ENCODE measurements around the gene BCAS1. TPM values are rescaled to one million over a fixed set of nuclear protein-coding genes. Genes with fewer than 3 reads are reported as not detected.
"Not testable (repeated sequence)": the region's sequence is repeated elsewhere in the genome, so short reads cannot be mapped to it uniquely, and the experiment has no call there.

BCAS1 gene
- total RNA-seq, 2 experiments from 2014 or later: 0.05 TPM; not detected in 1

- no peak for DNase-seq
- Mint-ChIP-seq H3K27ac (no peak overlapping the region), H3K36me3 (ENCODE audit: low read depth) (no peaks in the 10 kb centered on the region), H3K9me3 (no peaks in the 10 kb centered on the region), H3K4me3 (no peak overlapping the region), H3K27me3 (ENCODE audit: low read depth) (no peaks in the 10 kb centered on the region), H3K4me1 (ENCODE audit: low read depth) (peaks cover 42% of the 10 kb centered on the region)
- intact Hi-C loops (cut with micrococcal nuclease): loop anchor here (1.0 to 10.0 kb wide), 3 partner anchors 22 to 1694 kb away; no protein-coding TSS in a partner anchor
- CTCF ChIA-PET: interaction anchor here (1.3 to 2.1 kb wide), 5 partner anchors 9 to 361 kb away, joined by 4 to 13 read pairs (median 8); no protein-coding TSS in a partner anchor
Measured at GRCh38 chr20:53938739-53939138, 131.7 kb downstream of the BCAS1 start.

DNA sequence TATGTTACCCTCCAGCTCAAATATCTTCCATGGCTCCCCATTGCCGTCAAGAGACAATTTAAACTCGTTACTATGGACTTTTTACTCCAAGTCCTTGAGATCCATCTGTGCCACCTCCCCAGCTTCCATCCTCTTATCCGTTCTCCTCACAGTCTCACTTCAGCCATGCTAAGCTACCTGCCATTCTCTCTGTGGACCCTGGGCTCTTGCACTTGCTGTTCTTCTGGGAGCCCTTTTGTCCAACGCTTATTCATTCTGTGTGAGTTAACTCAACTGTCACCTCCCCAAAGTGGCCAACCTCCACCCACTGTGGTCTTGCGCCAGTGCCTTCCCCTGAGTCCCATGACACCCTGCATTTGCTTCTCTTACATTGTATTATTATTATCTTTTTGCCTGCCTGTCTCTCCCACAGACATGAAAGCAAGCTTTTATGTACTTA is 132.4 kb downstream of the BCAS1 start:
- Mint-ChIP-seq H3K9me3 (no peaks in the 10 kb centered on the region), H3K36me3 (ENCODE audit: low read depth) (no peaks in the 10 kb centered on the region), H3K4me1 (ENCODE audit: low read depth) (peaks cover 45% of the 10 kb centered on the region), H3K27ac (no peak overlapping the region), H3K4me3 (no peak overlapping the region), H3K27me3 (ENCODE audit: low read depth) (no peaks in the 10 kb centered on the region)
- intact Hi-C loops (cut with micrococcal nuclease): loop anchor here (10.0 kb wide), 2 partner anchors 793 to 1693 kb away; no protein-coding TSS in a partner anchor
- CTCF ChIA-PET: interaction anchor here (0.9 to 1.9 kb wide), 3 partner anchors 262 to 358 kb away, joined by 3 to 6 read pairs (median 3); no protein-coding TSS in a partner anchor
- no peak for DNase-seq

- H3K27ac Mint-ChIP-seq: no peak overlapping the region
- H3K36me3 Mint-ChIP-seq (ENCODE audit: low read depth): no peaks in the 10 kb centered on the region
- CTCF ChIA-PET: interaction anchor here (0.9 to 1.9 kb wide), 3 partner anchors 262 to 358 kb away, joined by 3 to 6 read pairs (median 3); no protein-coding TSS in a partner anchor
- DNase-seq: no peak
- no peak overlapping the region for H3K4me3 Mint-ChIP-seq
- H3K9me3 Mint-ChIP-seq: no peaks in the 10 kb centered on the region
- no peaks in the 10 kb centered on the region for H3K27me3 Mint-ChIP-seq (ENCODE audit: low read depth)
- intact Hi-C loops (cut with micrococcal nuclease): loop anchor here (10.0 kb wide), 2 partner anchors 793 to 1693 kb away; no protein-coding TSS in a partner anchor
- H3K4me1 Mint-ChIP-seq (ENCODE audit: low read depth): peaks cover 45% of the 10 kb centered on the region
Measured at GRCh38 chr20:53937339-53937741, 133.1 kb downstream of the BCAS1 start.

- H3K27me3 Mint-ChIP-seq (ENCODE audit: low read depth): no peaks in the 10 kb centered on the region
- intact Hi-C loops (cut with micrococcal nuclease): loop anchor here (10.0 kb wide), 2 partner anchors 791 to 1691 kb away; no protein-coding TSS in a partner anchor
- no peak for DNase-seq
- peaks cover 43% of the 10 kb centered on the region for H3K4me1 Mint-ChIP-seq (ENCODE audit: low read depth)
- CTCF ChIA-PET: interaction anchor here (0.6 to 2.3 kb wide), 11 partner anchors 9 to 548 kb away, joined by 3 to 10 read pairs (median 5); no protein-coding TSS in a partner anchor
- no peaks in the 10 kb centered on the region for H3K9me3 Mint-ChIP-seq
- H3K27ac Mint-ChIP-seq: peak overlapping the region; percentile 16
- H3K4me3 Mint-ChIP-seq: no peak overlapping the region
- no peaks in the 10 kb centered on the region for H3K36me3 Mint-ChIP-seq (ENCODE audit: low read depth)
Measured at GRCh38 chr20:53935344-53936084, 134.9 kb downstream of the BCAS1 start.

- no peak overlapping the region for H3K4me3 Mint-ChIP-seq
- CTCF ChIA-PET: interaction anchor here (0.7 to 2.3 kb wide), 10 partner anchors 10 to 372 kb away, joined by 3 to 10 read pairs (median 6); no protein-coding TSS in a partner anchor
- H3K4me1 Mint-ChIP-seq (ENCODE audit: low read depth): peaks cover 43% of the 10 kb centered on the region
- peak overlapping the region; percentile 42 for H3K27ac Mint-ChIP-seq
- no peaks in the 10 kb centered on the region for H3K27me3 Mint-ChIP-seq (ENCODE audit: low read depth)
- H3K9me3 Mint-ChIP-seq: no peaks in the 10 kb centered on the region
- no peaks in the 10 kb centered on the region for H3K36me3 Mint-ChIP-seq (ENCODE audit: low read depth)
- DNase-seq: peak; percentile 42
- intact Hi-C loops (cut with micrococcal nuclease): loop anchor here (1.0 to 10.0 kb wide), 4 partner anchors 8 to 1690 kb away; no protein-coding TSS in a partner anchor
Measured at GRCh38 chr20:53934421-53935343, 135.7 kb downstream of the BCAS1 start.

DNA sequence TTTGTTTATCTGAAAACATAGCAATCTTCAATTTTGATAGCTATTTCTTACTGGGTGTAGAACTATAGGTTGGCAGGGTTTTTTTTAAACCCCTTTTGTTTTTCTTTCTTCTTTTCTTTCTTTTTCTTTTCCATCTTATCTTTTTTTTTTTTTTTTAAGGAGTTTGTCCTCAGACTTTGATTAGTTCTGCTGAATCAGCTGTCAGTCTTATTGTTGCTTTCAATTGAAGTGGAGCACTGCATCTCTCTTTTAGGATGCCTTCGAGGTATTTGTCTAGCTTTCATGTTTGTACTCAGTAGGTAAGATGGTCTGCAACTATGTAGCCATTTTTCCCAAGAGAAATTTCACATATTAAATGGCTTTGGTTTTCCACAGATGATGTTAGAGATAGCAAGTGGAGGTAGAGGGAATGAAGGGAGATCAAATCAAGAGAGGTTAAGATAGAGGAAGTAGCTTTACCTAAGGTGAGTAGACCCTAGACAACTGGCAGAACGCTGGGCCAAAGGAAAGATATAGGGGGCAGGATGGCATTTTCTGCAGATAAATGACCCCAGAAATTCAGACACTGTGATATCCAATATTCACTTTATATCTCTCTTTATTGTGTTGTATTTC is 137.1 kb downstream of the BCAS1 start:
- Mint-ChIP-seq H3K27me3 (ENCODE audit: low read depth) (no peaks in the 10 kb centered on the region), H3K9me3 (no peaks in the 10 kb centered on the region), H3K36me3 (ENCODE audit: low read depth) (no peaks in the 10 kb centered on the region), H3K4me3 (no peak overlapping the region), H3K4me1 (ENCODE audit: low read depth) (peaks cover 40% of the 10 kb centered on the region), H3K27ac (no peak overlapping the region)
- CTCF ChIA-PET: interaction anchor here (0.6 to 0.7 kb wide), 2 partner anchors 31 to 861 kb away, joined by 3 to 5 read pairs; no protein-coding TSS in a partner anchor
- intact Hi-C loops (cut with micrococcal nuclease): loop anchor here (10.0 kb wide), 2 partner anchors 789 to 1689 kb away; no protein-coding TSS in a partner anchor
- no peak for DNase-seq

GRCh38 chr20:53932655-53933192 is 137.7 kb downstream of the BCAS1 start:
- not testable (repeated sequence) for DNase-seq; H3K4me3 Mint-ChIP-seq; H3K27me3 Mint-ChIP-seq (ENCODE audit: low read depth); H3K27ac Mint-ChIP-seq; H3K36me3 Mint-ChIP-seq (ENCODE audit: low read depth); H3K9me3 Mint-ChIP-seq
- CTCF ChIA-PET: interaction anchor here (5.2 kb wide), 1 partner anchor 16 kb away, joined by 26 read pairs; no protein-coding TSS in a partner anchor
- H3K4me1 Mint-ChIP-seq (ENCODE audit: low read depth): peaks cover 40% of the 10 kb centered on the region
- intact Hi-C loops (cut with micrococcal nuclease): loop anchor here (10.0 kb wide), 2 partner anchors 788 to 1688 kb away; no protein-coding TSS in a partner anchor

DNA sequence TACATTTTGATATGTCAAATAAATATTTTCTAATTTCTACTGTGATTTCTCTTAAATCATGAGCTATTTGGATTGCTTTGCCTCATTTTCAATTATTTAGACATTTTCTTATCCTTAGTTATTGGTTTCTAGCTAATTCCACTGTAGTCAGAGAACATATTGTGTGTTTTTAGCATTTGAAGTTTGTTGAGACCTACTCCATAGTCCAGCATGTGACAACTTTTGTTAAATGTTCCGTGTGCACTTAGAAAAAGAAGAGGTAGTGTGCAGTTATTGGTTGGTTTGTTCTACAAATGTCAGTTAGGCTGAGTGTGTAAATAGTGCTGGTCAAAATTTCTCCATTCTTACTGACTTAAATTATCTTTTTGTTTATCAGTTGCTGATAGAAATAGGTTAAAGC is 138.8 kb downstream of the BCAS1 start:
- Mint-ChIP-seq H3K27ac (no peak overlapping the region), H3K9me3 (no peaks in the 10 kb centered on the region), H3K4me1 (ENCODE audit: low read depth) (peaks cover 46% of the 10 kb centered on the region), H3K36me3 (ENCODE audit: low read depth) (no peaks in the 10 kb centered on the region), H3K4me3 (no peak overlapping the region), H3K27me3 (ENCODE audit: low read depth) (no peaks in the 10 kb centered on the region)
- intact Hi-C loops (cut with micrococcal nuclease): loop anchor here (10.0 kb wide), 2 partner anchors 787 to 1687 kb away; no protein-coding TSS in a partner anchor
- CTCF ChIA-PET: interaction anchor here (2.1 to 5.2 kb wide), 2 partner anchors 8 to 15 kb away, joined by 8 to 26 read pairs; no protein-coding TSS in a partner anchor
- DNase-seq: no peak

GRCh38 chr20:53930651-53931504 is 139.5 kb downstream of the BCAS1 start:
- no peak for DNase-seq
- Mint-ChIP-seq H3K9me3 (no peaks in the 10 kb centered on the region), H3K27me3 (ENCODE audit: low read depth) (no peaks in the 10 kb centered on the region), H3K4me1 (ENCODE audit: low read depth) (peaks cover 52% of the 10 kb centered on the region), H3K36me3 (ENCODE audit: low read depth) (no peaks in the 10 kb centered on the region), H3K4me3 (no peak overlapping the region), H3K27ac (no peak overlapping the region)
- CTCF ChIA-PET: interaction anchor here (2.1 to 5.2 kb wide), 2 partner anchors 9 to 14 kb away, joined by 8 to 26 read pairs; no protein-coding TSS in a partner anchor
- intact Hi-C loops (cut with micrococcal nuclease): loop anchor here (10.0 kb wide), 2 partner anchors 786 to 1686 kb away; no protein-coding TSS in a partner anchor

DNA sequence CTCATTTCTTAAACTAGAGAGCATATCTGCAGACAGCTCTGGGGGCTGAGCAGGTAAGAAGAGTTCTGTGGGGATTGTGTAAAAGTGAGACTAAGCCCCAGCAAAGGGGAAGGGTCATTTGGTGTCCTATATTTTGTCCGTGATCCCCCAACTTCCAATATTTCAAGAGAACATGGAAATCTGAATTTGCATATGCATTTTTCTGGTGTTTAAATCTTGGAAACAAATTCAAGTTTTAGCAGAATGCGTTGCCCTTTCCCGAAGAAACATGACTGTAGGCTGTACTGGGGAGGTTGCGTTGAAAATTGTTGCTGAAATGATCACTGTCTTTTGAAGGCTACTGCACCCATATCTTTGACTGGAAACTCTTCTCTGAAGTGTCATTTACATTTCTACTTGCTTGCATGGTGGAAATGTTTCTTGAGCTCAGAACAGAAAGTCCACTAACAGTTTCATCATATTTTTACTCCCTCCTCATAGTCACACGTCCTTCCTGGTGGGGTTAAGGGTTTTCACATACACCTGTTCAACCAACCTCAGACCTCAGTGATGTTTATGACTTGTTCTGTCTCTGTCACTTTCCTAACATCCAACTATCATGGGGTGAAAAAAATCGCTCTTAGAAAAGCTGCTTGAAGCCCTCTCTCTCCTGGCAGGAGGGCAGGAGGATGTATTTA is 140.3 kb downstream of the BCAS1 start:
- no peak overlapping the region for H3K4me3 Mint-ChIP-seq
- H3K4me1 Mint-ChIP-seq (ENCODE audit: low read depth): peaks cover 47% of the 10 kb centered on the region
- H3K9me3 Mint-ChIP-seq: no peaks in the 10 kb centered on the region
- H3K27me3 Mint-ChIP-seq (ENCODE audit: low read depth): no peaks in the 10 kb centered on the region
- H3K27ac Mint-ChIP-seq: no peak overlapping the region
- DNase-seq: no peak
- intact Hi-C loops (cut with micrococcal nuclease): loop anchor here (10.0 kb wide), 2 partner anchors 785 to 1685 kb away; no protein-coding TSS in a partner anchor
- CTCF ChIA-PET: interaction anchor here (1.1 to 5.2 kb wide), 3 partner anchors 10 to 14 kb away, joined by 5 to 26 read pairs (median 8); no protein-coding TSS in a partner anchor
- no peaks in the 10 kb centered on the region for H3K36me3 Mint-ChIP-seq (ENCODE audit: low read depth)
